Left renal cortex interstitium (tissue), 4 donors: Measurements from ENCODE around the gene KRTAP19-7. TPM values are rescaled to one million over a fixed set of nuclear protein-coding genes. Genes with fewer than 3 reads are reported as not detected.

Source experiments
- DNase-seq, 4 donors: peaks; one replicate each; pipeline ENCODE4 v3.0.0-alpha.2; 2013; ENCODE audit warnings: low read depth in 4 of 4, low spot score in 2 of 4, missing footprints in 1 of 4
- polyA plus RNA-seq, 4 donors: library from polyadenylated mRNA; unstranded; fragments of 120-200 nt; gene quantifications; one replicate each; pipeline ENCODE4 v1.2.1, GENCODE V29; 2013; ENCODE audit not compliant: insufficient read length in 4 of 4

KRTAP19-7 gene, protein sequence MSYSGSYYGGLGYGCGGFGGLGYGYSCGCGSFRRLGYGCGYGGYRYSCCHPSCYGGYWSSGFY
- not detected for polyA plus RNA-seq

DNA sequence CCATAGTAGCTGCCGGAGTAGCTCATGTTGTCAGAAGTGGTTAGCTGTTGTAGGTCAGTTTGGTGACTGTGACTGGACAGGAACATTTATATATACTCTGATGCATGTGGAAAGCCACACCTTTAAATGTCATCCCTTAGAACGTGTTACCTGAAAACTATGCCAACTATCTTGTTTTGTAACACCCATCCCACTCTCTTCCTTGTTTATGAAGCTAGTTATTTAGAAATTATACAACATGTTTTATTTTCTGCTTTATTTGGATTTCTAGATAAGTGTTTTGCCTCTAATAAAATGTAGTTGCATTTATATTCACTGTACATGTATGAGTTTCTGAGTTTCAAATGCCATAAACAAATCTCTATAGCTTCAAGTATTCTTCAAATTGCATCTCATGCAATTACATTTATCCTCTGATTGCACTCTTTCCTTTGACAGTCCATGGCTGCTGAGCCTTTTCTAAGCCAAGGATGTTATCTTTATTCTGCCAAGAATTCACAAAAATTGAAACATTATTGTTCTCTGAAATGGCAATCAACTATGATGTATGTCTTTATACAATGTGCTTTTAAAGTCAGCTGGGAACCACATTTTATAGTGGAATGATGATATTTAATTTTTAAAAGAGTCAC is at the start of gene KRTAP19-7:
TSS of gene KRTAP19-7 (minus strand) at position 51 of the 632 bp plus-strand sequence. CDS start at position 26, 25 bp downstream.
- no peak for DNase-seq

DNA sequence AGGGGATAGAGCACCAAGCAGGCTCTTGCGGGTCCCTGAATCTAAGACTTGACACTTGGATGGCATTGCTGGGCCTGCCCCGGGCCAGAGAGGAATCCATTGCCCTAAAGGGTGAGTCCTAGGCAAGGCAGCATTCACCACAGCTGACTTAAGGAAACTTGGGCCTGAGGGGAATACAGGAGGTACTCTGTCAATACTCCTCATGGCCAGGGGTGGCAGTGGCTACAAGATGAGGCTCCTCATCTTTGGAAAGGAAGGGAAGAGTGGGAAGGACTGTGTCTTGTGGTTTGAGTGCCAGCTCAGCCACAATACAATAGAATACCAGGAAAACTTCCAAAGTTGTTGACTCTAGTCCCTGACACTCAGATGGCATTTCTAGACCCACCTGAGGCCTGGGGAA is 44.9 kb upstream of the KRTAP19-7 start:
- DNase-seq: no peak

DNA sequence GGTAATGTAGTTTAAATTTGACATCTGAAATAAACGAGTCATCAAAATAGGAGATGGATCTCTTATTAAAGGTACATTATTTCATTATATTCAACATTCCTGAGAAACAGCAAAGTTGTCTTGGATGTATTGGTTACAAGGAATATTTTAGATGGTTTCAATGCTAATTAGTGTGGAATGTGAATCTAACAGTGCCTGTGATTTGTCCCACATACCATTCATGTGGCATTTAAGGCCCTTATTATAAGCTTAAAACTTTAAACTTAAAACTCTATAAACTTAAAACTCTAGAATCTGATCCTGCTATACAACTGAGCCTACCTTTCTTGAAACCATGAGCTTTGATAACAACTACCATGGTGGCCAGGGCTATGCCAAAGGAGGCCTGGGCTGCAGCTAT is 39.7 kb upstream of the KRTAP19-7 start, which contains the start of gene KRTAP22-1:
TSS of gene KRTAP22-1 (plus strand) at position 301 of the 400 bp plus-strand sequence.
- DNase-seq: no peak

DNA sequence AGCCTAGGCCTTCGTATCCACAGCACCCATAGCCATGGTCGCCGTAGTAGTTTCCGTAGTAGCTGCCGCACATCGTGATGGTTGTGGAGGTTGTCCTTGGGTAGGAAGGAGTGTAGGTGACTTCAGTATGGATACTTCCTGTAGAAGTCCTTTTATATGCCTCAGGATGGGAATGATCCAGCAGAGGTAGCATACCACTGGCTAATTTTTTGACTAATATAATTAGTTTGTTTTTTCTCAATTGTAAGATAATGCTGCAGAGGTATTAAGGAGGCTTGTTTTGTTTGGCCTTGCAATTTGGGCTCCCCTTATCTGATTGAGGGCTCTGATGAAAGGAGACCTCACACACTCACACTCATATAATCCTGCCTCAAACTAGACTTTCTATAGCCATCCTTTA is 37.7 kb upstream of the KRTAP19-7 start, which contains the start of gene KRTAP6-2:
TSS of gene KRTAP6-2 (minus strand) at position 101 of the 400 bp plus-strand sequence. CDS start at position 73, 28 bp downstream.
- no peak for DNase-seq

DNA sequence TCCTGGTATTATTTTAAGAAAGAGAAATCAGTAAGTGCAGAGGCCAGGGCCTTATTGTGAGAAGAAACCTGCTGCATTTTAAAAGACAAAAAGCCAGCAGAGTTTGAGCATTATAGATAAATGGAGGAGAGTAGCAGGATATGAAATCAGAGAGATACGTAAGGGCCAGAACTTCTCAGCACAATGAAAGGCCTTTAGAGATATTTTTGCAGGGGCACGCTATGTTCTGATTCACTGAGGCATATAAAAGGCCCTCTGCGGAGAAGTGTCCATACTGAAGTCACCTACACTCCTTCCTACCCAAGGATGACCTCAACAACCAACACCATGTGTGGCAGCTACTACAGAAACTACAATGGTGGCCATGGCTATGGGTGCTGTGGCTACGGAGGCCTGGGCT is 31.0 kb upstream of the KRTAP19-7 start, which contains the start of gene KRTAP6-3:
TSS of gene KRTAP6-3 (plus strand) at position 301 of the 400 bp plus-strand sequence. CDS start at position 307, 6 bp downstream.
- DNase-seq: no peak

DNA sequence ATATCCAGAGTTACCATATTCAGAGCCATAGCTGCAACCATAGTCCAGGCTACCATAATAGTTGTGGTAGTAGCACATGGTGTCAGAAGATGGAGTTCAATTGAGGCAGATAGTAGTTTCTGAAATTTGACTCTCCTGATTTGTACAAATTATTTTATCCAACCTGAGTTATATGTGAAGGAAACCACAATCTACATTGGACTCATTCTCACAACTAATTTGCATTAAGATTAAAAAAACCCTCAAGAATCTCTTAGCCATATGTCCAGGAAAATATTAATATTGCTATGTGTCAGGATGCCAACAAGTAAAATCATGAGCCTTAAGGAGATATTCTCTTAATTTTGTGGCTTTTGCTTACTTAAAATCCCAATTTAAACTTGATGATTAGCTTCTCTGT is 29.2 kb upstream of the KRTAP19-7 start, which contains the start of gene KRTAP22-2:
TSS of gene KRTAP22-2 (minus strand) at position 101 of the 400 bp plus-strand sequence.
- no peak for DNase-seq

DNA sequence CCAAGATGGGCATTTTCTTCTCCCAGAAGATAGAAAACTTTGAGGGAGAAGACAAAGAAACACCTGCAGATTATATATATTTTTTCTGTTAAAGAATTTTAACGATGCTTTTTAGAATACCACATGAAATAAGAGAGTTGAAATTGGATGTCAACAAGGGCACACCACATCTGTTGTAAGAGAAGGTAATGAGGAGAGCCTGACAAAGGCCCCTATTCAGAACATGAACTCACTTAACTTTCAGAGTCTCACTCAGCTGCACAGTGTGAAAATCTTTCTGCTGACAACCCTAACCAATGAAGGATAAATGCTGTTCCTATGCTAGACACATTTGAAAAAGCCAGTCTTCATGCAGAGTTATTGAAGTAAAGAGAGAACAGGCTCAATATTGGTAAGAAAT is 21.8 kb upstream of the KRTAP19-7 start:
- DNase-seq: no peak

DNA sequence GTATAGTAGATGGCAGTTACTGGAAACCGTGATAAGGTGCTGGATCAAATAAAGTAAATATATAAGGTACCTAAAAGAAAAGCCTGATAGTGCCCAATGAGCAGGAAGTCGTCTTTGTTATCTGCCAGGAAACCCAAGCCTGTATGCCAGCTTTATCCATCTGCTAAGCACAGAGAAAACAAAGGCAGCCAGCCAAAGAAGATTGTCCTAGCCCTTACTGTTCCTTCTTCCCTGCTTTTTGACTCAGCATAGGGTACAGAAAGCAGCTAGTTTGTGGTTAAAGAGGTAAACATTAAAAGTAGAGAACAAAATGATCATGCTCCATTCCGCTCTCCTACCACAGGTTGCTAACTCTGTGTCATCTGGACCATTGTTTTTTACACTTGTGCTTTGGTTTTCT is 19.0 kb upstream of the KRTAP19-7 start:
- DNase-seq: no peak

DNA sequence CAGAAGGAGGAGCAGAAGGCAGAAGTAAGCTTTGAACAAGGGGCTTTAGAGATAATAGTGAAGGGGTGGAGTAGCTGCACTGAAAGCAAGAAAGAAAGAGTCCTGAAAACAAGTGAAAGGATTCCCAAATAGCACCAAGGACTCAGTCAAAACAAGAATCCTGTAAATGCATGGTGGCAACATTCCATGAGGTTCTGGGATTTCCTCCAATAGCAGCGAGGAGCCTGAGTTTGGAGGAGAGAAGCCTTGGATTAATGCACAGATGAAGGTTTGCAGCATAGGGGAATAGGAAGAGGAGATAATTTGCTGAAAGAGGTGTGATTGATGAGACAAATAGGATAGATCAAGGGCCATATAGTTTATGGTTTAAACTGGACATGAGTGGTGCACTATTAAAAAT is 18.2 kb upstream of the KRTAP19-7 start:
- DNase-seq: no peak

DNA sequence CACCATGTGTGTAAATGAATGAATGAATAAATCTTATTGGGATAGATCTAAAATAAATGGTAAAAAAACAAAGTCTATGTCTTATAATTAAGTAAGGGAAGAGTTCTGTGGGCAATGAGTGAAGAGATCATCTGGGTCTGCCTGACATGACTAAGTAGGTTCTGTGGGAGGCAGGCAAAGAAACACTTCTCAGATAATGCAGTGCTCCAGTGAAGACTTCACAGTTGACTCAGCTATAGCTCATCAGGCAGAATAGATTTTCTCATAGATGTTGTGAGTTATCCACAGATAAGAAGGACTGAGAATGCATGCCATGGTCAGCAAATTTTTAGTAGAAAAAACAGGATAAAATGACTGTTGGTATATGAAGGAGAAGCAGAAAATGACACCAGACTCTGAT is 16.7 kb upstream of the KRTAP19-7 start:
- DNase-seq: no peak

DNA sequence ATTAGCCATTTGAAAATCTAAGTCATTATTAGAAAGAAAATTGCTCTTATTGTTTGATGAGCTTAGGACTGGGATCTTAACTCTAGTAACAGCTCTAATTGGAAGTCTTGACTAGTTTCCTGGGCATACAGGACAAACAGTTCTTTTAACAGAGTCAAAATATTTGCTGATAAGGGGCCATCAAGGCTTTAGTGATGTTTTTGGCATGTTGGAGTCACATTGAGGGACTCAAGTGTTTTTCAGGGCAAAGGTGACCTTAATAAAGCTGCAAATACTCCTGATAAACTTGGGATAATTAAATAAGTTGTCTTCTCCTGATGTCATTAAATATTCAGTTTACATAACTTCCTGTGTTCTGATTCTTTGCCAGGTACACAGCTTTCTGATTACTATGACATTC is 6.5 kb upstream of the KRTAP19-7 start:
- DNase-seq: no peak

DNA sequence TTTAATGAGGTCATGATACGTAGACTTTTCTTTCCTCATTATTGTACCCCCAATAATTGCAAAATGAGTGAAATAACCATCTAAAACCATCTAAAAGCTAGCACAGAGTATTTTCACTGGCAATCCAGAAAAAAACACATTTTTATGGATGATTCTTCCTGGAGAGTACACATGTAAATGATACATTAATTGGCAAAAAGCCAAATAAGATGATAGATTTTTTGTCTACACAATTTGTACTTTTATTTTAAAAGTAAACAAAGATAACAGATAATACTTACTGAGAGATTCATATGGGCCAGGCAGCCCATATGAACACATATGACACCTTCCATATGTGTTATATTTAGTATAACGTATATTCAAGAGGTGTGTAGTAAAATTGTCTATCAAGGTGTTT is 2.5 kb upstream of the KRTAP19-7 start:
- no peak for DNase-seq

DNA sequence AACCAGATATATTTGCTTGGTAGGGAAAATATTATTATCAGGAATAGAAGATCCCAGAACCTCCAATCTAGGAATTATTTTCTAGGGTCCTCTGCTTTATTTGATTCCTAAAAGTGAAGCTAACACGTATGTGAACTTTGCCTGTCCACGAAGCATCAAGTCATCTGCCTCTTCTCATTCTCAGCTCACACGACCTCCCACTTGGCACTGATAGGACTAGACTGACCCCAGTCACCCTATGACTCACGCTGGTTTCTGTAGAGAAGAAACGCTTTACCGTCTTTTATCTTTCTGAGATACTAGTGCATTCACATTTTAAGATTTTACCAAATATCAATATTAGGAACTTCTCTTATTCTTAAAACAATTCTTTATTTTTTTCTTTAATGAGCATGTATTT is 2.0 kb upstream of the KRTAP19-7 start:
- DNase-seq: no peak

DNA sequence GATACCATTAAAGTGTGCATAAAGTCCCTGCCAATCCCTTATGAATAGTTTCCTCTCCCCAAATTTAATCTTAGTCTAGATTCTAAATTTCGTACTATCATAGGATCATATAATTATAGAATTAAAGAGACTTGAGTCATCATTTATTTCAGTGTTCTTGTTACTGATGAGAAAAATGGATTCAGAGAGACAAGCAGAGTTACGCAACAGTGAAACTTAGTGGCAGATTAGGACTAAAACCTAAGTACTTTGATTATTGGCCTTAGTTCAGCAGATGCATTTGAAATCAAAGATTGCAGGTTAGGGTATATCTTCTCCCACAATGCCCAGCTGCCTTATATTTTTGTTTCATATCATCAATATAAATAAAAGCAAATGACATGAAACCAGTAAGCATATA is 843 bp upstream of the KRTAP19-7 start:
- no peak for DNase-seq

DNA sequence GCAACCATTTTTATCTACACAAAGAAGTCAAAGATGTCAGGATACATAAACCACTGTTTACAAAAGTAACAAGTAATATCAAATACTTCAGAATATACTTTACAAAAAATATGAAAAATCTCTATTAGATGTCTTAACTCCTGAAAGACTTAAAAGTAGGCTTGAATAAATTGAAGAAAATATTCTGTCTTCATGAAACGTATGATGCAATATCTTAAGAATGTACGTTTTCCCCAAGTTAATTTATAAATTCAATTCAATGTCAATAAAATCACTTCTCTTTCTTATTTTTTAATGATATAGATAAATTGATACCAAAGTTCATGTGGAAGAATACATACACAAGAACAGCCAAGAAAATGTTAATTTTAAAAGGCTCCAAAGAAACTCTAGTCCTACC is 6.0 kb downstream of the KRTAP19-7 start:
- no peak for DNase-seq

DNA sequence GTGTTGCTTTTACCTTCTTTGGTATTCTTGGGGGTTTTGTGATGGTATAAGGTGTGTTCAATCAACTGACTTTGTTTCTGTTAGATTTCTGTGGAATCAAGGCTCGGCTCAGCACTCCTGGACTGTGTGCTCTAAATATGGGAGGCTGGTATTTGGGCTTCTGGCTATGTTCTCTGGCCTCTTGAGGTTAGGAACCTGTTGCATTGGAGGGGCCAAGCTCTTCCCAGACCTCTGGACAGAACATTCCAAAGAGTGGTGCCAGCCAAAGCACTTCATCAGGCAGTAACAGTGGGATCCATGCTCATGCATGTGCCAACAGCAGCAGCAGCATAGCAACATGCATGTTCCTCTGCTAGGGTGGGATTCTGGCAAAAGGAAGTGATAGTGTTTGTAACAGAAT is 8.3 kb downstream of the KRTAP19-7 start:
- no peak for DNase-seq

DNA sequence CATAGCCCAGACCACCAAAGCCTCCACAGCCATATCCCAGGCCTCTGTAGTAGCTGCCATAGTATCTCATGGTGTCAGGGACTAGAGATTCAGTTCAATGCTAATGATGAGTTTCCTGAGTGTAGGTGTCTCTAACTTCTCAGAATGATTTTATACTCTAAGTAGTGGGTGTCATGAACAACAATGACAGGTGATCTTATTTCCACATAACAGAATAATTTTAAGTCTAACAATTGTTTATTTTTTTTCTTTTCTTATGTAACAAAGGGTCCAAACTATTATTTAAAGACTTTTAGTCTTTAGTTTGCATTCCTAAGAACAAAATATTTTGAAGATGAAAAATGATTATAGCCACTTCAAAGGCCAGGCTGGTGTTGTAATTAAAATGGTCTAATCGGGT is 19.4 kb downstream of the KRTAP19-7 start, which contains the start of gene KRTAP19-6:
TSS of gene KRTAP19-6 (minus strand) at position 101 of the 400 bp plus-strand sequence. CDS start at position 70, 31 bp downstream.
- no peak for DNase-seq

DNA sequence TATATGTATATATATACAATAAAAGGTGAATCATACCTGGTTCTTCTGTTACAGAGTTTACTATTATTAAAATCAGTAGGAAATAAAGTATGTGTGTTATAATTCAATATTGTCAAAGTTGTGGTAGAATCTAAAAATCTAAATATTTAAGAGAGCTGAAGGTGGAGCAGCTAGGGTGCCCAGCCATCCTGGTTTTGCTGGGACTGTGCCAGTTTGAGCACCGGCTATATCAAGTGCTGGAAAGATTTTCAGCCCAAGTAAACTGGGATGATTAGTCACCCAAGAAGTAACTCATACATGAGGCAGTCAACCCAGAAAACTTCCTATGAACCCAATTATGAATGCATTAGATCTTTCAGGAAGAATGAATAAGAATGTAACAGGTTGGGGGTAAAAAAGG is 42.2 kb downstream of the KRTAP19-7 start:
- DNase-seq: no peak

DNA sequence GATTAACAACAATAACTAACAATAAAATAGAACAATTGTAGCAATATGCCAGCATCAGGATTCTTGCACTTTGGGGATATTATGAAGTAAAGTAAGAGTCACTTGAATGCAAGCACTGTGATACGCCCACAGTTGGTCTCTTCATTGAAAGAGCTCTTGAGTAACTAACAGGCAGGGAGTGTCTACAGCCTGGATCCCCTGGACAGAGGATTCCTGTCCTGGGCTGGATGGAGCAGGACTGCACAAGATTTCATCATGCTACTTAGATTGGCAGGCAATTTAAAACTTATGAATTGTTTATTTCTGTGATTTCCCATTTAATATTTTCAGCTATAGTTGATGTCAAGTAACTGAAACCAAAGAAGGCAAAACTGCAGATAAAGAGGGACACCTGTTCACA is 45.4 kb downstream of the KRTAP19-7 start:
- no peak for DNase-seq
